Mesendoderm (in vitro differentiated cells): ENCODE data around the gene P3H3.

Experiments
- DNase-seq: peaks from one replicate; pipeline ENCODE4 v3.0.0; 2013
- H2AK5ac ChIP-seq: 2 replicates; pipeline ENCODE4 v1.6.1; 2013; ENCODE audit warnings: low read length, inconsistent platforms
- H2BK120ac ChIP-seq: 2 replicates; pipeline ENCODE4 v1.6.1; 2013; ENCODE audit warnings: low read depth, mild to moderate bottlenecking, low read length, moderate library complexity, mixed read lengths
- H2BK15ac ChIP-seq: replicated peaks from 2 replicates; pipeline ENCODE4 v1.6.1; 2013; ENCODE audit warnings: low read depth, mild to moderate bottlenecking, moderate library complexity
- H2BK5ac ChIP-seq: 2 replicates; pipeline ENCODE4 v1.6.1; 2013; ENCODE audit warnings: low read length, inconsistent platforms
- H3K18ac ChIP-seq: 2 replicates; pipeline ENCODE4 v1.6.1; 2013; ENCODE audit warnings: mild to moderate bottlenecking, low read length, mixed read lengths
- H3K23ac ChIP-seq: one replicate; pipeline ENCODE4 v1.6.1; 2013; ENCODE audit warnings: low read length
- H3K27ac ChIP-seq: 2 replicates; pipeline ENCODE4 v1.5.1; 2013; ENCODE audit warnings: low read depth, mild to moderate bottlenecking, inconsistent platforms, low read length, moderate library complexity
- H3K27me3 ChIP-seq: 2 replicates; pipeline ENCODE4 v1.6.1; 2013; ENCODE audit warnings: low read length, control low read depth, mild to moderate bottlenecking, inconsistent platforms; ENCODE audit not compliant: insufficient read depth, poor library complexity
- H3K36me3 ChIP-seq: 2 replicates; pipeline ENCODE4 v1.6.1; 2013; ENCODE audit warnings: low read length, inconsistent platforms; ENCODE audit not compliant: control insufficient read depth, insufficient read depth
- H3K4ac ChIP-seq: one replicate; pipeline ENCODE4 v1.6.1; 2013; ENCODE audit warnings: low read depth, mild to moderate bottlenecking, low read length, moderate library complexity
- H3K4me1 ChIP-seq: 2 replicates; pipeline ENCODE4 v1.6.1; 2013; ENCODE audit warnings: low read depth, low read length, inconsistent platforms; ENCODE audit not compliant: control insufficient read depth
- H3K4me2 ChIP-seq: 2 replicates; pipeline ENCODE4 v1.6.1; 2013; ENCODE audit warnings: low read length
- H3K4me3 ChIP-seq: 2 replicates; pipeline ENCODE4 v1.5.1; 2013; ENCODE audit warnings: mild to moderate bottlenecking, low read length
- H3K56ac ChIP-seq: one replicate; pipeline ENCODE4 v1.6.1; 2013; ENCODE audit warnings: low read length
- H3K79me1 ChIP-seq: 2 replicates; pipeline ENCODE4 v1.6.1; 2013; ENCODE audit warnings: low read length, inconsistent platforms
- H3K79me2 ChIP-seq: 2 replicates; pipeline ENCODE4 v1.6.1; 2013; ENCODE audit warnings: mild to moderate bottlenecking, low read length; ENCODE audit not compliant: control insufficient read depth, insufficient read depth
- H3K9ac ChIP-seq: 2 replicates; pipeline ENCODE4 v1.6.1; 2013; ENCODE audit warnings: low read length, inconsistent platforms
- H4K5ac ChIP-seq: one replicate; pipeline ENCODE4 v1.6.1; 2013; ENCODE audit warnings: low read length
- H4K8ac ChIP-seq: one replicate; pipeline ENCODE4 v1.6.1; 2013; ENCODE audit warnings: low read depth, mild to moderate bottlenecking, control low read depth, low read length, moderate library complexity
- WGBS: extraction: QIAGEN DNeasy Blood & Tissue Kit; methylation state at CpG from one replicate; pipeline ENCODE4 v1.1.7; 2013; ENCODE audit warnings: low lambda C conversion rate, missing lambda C conversion rate; ENCODE audit not compliant: insufficient coverage; ENCODE audit errors: extremely low coverage; 5-methylcytosine and 5-hydroxymethylcytosine counted together

The P3H3 gene

GRCh38 chr12:6824085-6824775 is 4.0 kb upstream of the P3H3 start:
- H3K18ac ChIP-seq = no peak overlapping the region
- H2BK15ac ChIP-seq = no peak overlapping the region
- peaks cover 2% of the 10 kb centered on the region for H3K27me3 ChIP-seq
- no peak overlapping the region for H2BK5ac ChIP-seq
- H3K23ac ChIP-seq = no peak overlapping the region
- H3K4me3 ChIP-seq = no peak overlapping the region
- no peak overlapping the region for H3K27ac ChIP-seq
- no peaks in the 10 kb centered on the region for H3K36me3 ChIP-seq
- peaks cover 2% of the 10 kb centered on the region for H3K79me1 ChIP-seq
- WGBS = no CpG with 5 or more reads among the region's 37 CpGs
- H4K5ac ChIP-seq = no peak overlapping the region
- H4K8ac ChIP-seq = no peak overlapping the region
- no peak overlapping the region for H2AK5ac ChIP-seq
- H3K56ac ChIP-seq = no peak overlapping the region
- no peak overlapping the region for H2BK120ac ChIP-seq
- peaks cover 9% of the 10 kb centered on the region for H3K4me1 ChIP-seq
- no peak overlapping the region for H3K4me2 ChIP-seq
- peaks cover 4% of the 10 kb centered on the region for H3K79me2 ChIP-seq
- DNase-seq = no peak
- H3K4ac ChIP-seq = no peak overlapping the region
- H3K9ac ChIP-seq = no peak overlapping the region

- Histone ChIP-seq H3K4me2 (peak overlapping the region; percentile 94), H2BK120ac (no peak overlapping the region), H3K4ac (no peak overlapping the region), H3K27ac (no peak overlapping the region), H3K36me3 (no peaks in the 10 kb centered on the region), H3K27me3 (peaks cover 2% of the 10 kb centered on the region), H2BK5ac (no peak overlapping the region), H3K79me1 (peaks cover 3% of the 10 kb centered on the region), H3K9ac (peak overlapping the region; percentile 61), H2AK5ac (no peak overlapping the region), H3K79me2 (peaks cover 4% of the 10 kb centered on the region), H4K5ac (no peak overlapping the region), H3K23ac (no peak overlapping the region), H4K8ac (no peak overlapping the region), H3K4me1 (peaks cover 9% of the 10 kb centered on the region), H3K18ac (no peak overlapping the region), H3K4me3 (peak overlapping the region; percentile 16), H3K56ac (peak overlapping the region; percentile 75), H2BK15ac (no peak overlapping the region)
- peak; percentile 65 for DNase-seq
- no CpG with 5 or more reads among the region's 12 CpGs for WGBS
Observed at GRCh38 chr12:6824901-6825381, 3.3 kb upstream of the P3H3 start.

GRCh38 chr12:6825398-6826124 is 2.6 kb upstream of the P3H3 start:
- no peak overlapping the region for H4K5ac ChIP-seq
- peaks cover 4% of the 10 kb centered on the region for H3K79me2 ChIP-seq
- no peak overlapping the region for H3K4ac ChIP-seq
- H3K23ac ChIP-seq = no peak overlapping the region
- no peak overlapping the region for H3K27ac ChIP-seq
- peak overlapping the region; percentile 61 for H3K9ac ChIP-seq
- peaks cover 9% of the 10 kb centered on the region for H3K4me1 ChIP-seq
- H3K4me2 ChIP-seq = peak overlapping the region; percentile 94
- no peak overlapping the region for H2BK15ac ChIP-seq
- peak; percentile 83 for DNase-seq
- peaks cover 8% of the 10 kb centered on the region for H3K79me1 ChIP-seq
- no peak overlapping the region for H3K18ac ChIP-seq
- H2AK5ac ChIP-seq = no peak overlapping the region
- H3K36me3 ChIP-seq = no peaks in the 10 kb centered on the region
- peak overlapping the region; percentile 16 for H3K4me3 ChIP-seq
- H3K27me3 ChIP-seq = peaks cover 2% of the 10 kb centered on the region
- no CpG with 5 or more reads among the region's 19 CpGs for WGBS
- H3K56ac ChIP-seq = peak overlapping the region; percentile 75
- no peak overlapping the region for H2BK5ac ChIP-seq
- no peak overlapping the region for H4K8ac ChIP-seq
- no peak overlapping the region for H2BK120ac ChIP-seq

GRCh38 chr12:6826125-6826733 is 2.0 kb upstream of the P3H3 start:
- Histone ChIP-seq H3K4me2 (no peak overlapping the region), H4K8ac (no peak overlapping the region), H2BK120ac (no peak overlapping the region), H2AK5ac (no peak overlapping the region), H3K79me1 (peaks cover 9% of the 10 kb centered on the region), H3K9ac (no peak overlapping the region), H3K18ac (no peak overlapping the region), H2BK15ac (no peak overlapping the region), H3K27ac (no peak overlapping the region), H3K4me1 (peaks cover 6% of the 10 kb centered on the region), H3K4ac (no peak overlapping the region), H3K56ac (no peak overlapping the region), H4K5ac (no peak overlapping the region), H3K27me3 (peaks cover 2% of the 10 kb centered on the region), H2BK5ac (no peak overlapping the region), H3K23ac (no peak overlapping the region), H3K79me2 (peaks cover 4% of the 10 kb centered on the region), H3K4me3 (no peak overlapping the region), H3K36me3 (no peaks in the 10 kb centered on the region)
- WGBS = no CpG with 5 or more reads among the region's 17 CpGs
- DNase-seq = no peak

- Histone ChIP-seq H3K79me2 (peaks cover 4% of the 10 kb centered on the region), H3K79me1 (peaks cover 12% of the 10 kb centered on the region), H3K4me3 (no peak overlapping the region), H3K56ac (peak overlapping the region; percentile 59), H3K36me3 (peaks cover 4% of the 10 kb centered on the region), H3K27me3 (peaks cover 2% of the 10 kb centered on the region), H2BK15ac (no peak overlapping the region), H3K9ac (peak overlapping the region; percentile 45), H4K8ac (no peak overlapping the region), H3K4me1 (peaks cover 6% of the 10 kb centered on the region), H2AK5ac (no peak overlapping the region), H3K18ac (no peak overlapping the region), H3K4ac (no peak overlapping the region), H2BK120ac (no peak overlapping the region), H3K23ac (no peak overlapping the region), H2BK5ac (no peak overlapping the region), H4K5ac (no peak overlapping the region), H3K4me2 (no peak overlapping the region), H3K27ac (no peak overlapping the region)
- DNase-seq = no peak
- WGBS = no CpG with 5 or more reads among the region's 22 CpGs
Observed at GRCh38 chr12:6826734-6827436, 1.3 kb upstream of the P3H3 start.
